HFFc6 (cell line): ENCODE measurements around the gene CCDC51. TPM values are rescaled to one million over a fixed set of nuclear protein-coding genes. Genes with fewer than 3 reads are reported as not detected.
A peak's percentile ranks its signal among the peaks of the same experiment; 100 is the strongest.

ENCODE experiments used
- DNase-seq: peaks from one replicate; pipeline ENCODE4 v3.0.0-alpha.2; 2018
- H3K27ac Mint-ChIP-seq: 2 replicates; pipeline ENCODE4 v1.8.0; 2020; ENCODE audit warnings: mild to moderate bottlenecking, mixed read lengths
- H3K27me3 Mint-ChIP-seq: 2 replicates; pipeline ENCODE4 v1.8.0; 2021; ENCODE audit warnings: mild to moderate bottlenecking, moderate library complexity, mixed read lengths; ENCODE audit not compliant: insufficient read depth
- H3K36me3 Mint-ChIP-seq: 2 replicates; pipeline ENCODE4 v1.8.0; 2021; ENCODE audit warnings: low read depth, mixed read lengths
- H3K4me1 Mint-ChIP-seq: 2 replicates; pipeline ENCODE4 v1.8.0; 2020; ENCODE audit warnings: low read depth, mixed read lengths
- H3K4me3 Mint-ChIP-seq: 2 replicates; pipeline ENCODE4 v1.8.0; 2020; ENCODE audit warnings: mild to moderate bottlenecking, moderate library complexity, mixed read lengths
- H3K9me3 Mint-ChIP-seq: 2 replicates; pipeline ENCODE4 v1.8.0; 2020; ENCODE audit warnings: mild to moderate bottlenecking, mixed read lengths
- total RNA-seq, 6 experiments: library from RNA; stranded (reverse); fragmentation: NEBNext Ultra II Directional; extraction: Animal tissue kit (Norgen Biotek cat#: 25700); gene quantifications; 2 replicates in 1 of 6; 3 replicates in 5 of 6; pipeline ENCODE4 v1.2.3, GENCODE V29; 2021
- TF ChIP-seq, protein P1 (sequence below): fragments of 200-600 bp; sonication (generic); IDR thresholded peaks from 2 replicates; pipeline ENCODE4 v1.5.0; 2021; ENCODE audit warnings: antibody characterized with exemption, mild to moderate bottlenecking

CCDC51 gene
- total RNA-seq, 6 experiments from 2014 or later = 10.1 to 15.3 (median 12.5) TPM

DNA sequence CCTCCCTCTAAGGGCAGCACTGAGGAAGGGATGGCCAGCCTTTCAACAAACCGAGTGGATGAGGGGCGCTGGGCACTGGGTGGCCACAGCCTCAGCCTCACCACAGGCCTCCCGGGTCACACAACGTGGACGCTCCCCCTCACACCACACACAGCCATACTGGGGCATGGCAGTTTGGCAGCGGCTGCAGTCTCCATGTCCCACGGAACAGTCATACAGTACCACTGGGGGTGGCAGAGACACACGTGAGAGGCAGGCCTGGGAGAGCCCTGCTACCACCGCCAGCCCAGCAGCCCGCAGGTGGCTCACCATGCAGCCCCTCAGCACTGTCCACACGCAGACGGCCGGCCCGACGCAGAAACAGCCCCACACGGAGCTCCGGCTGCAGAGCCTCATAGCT is 21.8 kb downstream of the CCDC51 start:
- TF ChIP-seq, protein P1, sequence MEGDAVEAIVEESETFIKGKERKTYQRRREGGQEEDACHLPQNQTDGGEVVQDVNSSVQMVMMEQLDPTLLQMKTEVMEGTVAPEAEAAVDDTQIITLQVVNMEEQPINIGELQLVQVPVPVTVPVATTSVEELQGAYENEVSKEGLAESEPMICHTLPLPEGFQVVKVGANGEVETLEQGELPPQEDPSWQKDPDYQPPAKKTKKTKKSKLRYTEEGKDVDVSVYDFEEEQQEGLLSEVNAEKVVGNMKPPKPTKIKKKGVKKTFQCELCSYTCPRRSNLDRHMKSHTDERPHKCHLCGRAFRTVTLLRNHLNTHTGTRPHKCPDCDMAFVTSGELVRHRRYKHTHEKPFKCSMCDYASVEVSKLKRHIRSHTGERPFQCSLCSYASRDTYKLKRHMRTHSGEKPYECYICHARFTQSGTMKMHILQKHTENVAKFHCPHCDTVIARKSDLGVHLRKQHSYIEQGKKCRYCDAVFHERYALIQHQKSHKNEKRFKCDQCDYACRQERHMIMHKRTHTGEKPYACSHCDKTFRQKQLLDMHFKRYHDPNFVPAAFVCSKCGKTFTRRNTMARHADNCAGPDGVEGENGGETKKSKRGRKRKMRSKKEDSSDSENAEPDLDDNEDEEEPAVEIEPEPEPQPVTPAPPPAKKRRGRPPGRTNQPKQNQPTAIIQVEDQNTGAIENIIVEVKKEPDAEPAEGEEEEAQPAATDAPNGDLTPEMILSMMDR = no peak
- H3K27me3 Mint-ChIP-seq = peaks cover 8% of the 10 kb centered on the region
- H3K9me3 Mint-ChIP-seq = no peaks in the 10 kb centered on the region
- H3K27ac Mint-ChIP-seq = no peak overlapping the region
- no peaks in the 10 kb centered on the region for H3K4me1 Mint-ChIP-seq
- no peak overlapping the region for H3K4me3 Mint-ChIP-seq
- no peak for DNase-seq
- no peaks in the 10 kb centered on the region for H3K36me3 Mint-ChIP-seq

DNA sequence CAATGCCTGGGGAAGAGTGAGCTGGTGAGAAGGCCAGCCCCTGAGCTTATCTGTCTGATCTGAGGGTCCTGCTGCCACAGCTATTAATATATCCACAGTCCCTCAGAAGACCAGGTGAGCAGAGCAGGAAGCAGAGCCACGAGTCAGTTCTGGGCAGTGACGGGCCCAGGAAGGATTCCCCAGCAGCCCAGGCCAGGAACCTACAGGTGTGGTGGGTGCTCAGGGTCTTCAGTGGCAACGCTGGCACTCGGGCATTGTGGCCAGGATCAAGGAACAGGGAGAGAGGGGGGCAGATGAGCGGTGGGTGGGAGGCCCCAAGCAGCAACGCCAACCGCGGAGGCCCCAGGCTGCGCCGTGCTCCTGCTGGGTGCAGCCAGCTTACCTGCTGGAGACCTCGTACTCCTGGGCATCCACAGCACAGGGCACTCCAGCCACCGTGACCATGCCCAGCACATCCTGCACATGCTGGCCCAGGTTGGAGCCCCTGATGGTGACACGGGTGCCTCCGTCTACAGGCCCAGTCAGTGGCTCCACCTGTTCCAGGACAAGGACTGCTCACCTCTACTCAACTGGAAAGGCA is 22.3 kb downstream of the CCDC51 start:
- H3K27ac Mint-ChIP-seq = no peak overlapping the region
- no peak overlapping the region for H3K4me3 Mint-ChIP-seq
- H3K36me3 Mint-ChIP-seq = no peaks in the 10 kb centered on the region

DNA sequence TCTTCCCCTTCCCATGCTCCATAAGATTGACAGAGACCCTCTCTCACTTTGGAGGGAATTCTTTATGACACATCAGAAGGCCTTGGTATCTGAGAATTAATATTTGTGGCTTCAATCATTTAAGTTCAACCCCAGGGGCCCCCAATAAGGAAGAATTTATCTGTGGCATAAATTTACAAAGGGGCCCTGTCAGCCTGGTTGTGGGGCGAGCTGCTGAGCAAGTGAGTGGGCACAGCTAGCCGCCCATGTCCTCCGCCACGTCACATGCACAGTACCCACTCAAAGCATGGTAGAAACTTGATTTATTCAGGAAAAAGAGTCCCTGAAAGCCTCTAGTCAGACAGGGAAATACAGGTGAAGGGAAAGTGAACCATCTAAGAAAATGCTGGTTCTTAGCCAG is 23.4 kb downstream of the CCDC51 start:
- no peaks in the 10 kb centered on the region for H3K36me3 Mint-ChIP-seq
- H3K4me3 Mint-ChIP-seq = no peak overlapping the region
- no peak overlapping the region for H3K27ac Mint-ChIP-seq

More for the DNA sequence above, 22.3 kb downstream of the CCDC51 start:
- Mint-ChIP-seq H3K4me1 (no peaks in the 10 kb centered on the region), H3K9me3 (no peaks in the 10 kb centered on the region), H3K27me3 (peaks cover 8% of the 10 kb centered on the region)
- DNase-seq = no peak
- TF ChIP-seq, protein P1 = no peak

DNA sequence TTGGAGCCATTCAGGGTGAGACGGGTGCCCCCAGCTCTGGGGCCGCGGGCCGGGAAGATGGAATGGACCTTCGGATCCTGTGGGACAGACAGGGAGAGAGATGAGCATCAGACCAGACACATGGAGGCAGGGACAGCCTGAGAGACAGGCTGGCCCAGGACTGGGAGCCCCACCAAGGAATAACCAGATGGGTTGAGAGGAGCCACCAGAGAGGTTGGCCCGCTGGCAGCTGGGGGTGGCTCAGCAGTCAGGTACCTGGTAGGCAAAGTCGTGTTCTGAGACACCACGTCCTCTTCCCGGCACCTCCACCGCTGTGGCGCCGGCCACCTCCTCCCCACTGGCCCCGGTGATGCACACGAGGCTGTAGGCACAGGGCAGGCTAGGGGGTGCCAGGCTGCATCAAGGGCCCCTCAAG is 23.8 kb downstream of the CCDC51 start:
- no peak for DNase-seq

More for the DNA sequence above, 23.4 kb downstream of the CCDC51 start:
- Mint-ChIP-seq H3K9me3 (no peaks in the 10 kb centered on the region), H3K27me3 (peaks cover 8% of the 10 kb centered on the region), H3K4me1 (no peaks in the 10 kb centered on the region)
- no peak for DNase-seq
- TF ChIP-seq, protein P1 = no peak

GRCh38 chr3:48415251-48415953 is 24.5 kb downstream of the CCDC51 start:
- Mint-ChIP-seq H3K27ac (no peak overlapping the region), H3K9me3 (no peaks in the 10 kb centered on the region), H3K27me3 (peaks cover under 1% of the 10 kb centered on the region), H3K4me3 (no peak overlapping the region), H3K4me1 (no peaks in the 10 kb centered on the region), H3K36me3 (no peaks in the 10 kb centered on the region)
- TF ChIP-seq, protein P1 = peak; percentile 16; the same call in 1 of the 2 replicates
- DNase-seq = no peak

More for the DNA sequence above, 23.8 kb downstream of the CCDC51 start:
- Mint-ChIP-seq H3K27me3 (peaks cover 7% of the 10 kb centered on the region), H3K4me3 (no peak overlapping the region; the same call in 1 of the 2 replicates), H3K4me1 (no peaks in the 10 kb centered on the region), H3K36me3 (no peaks in the 10 kb centered on the region), H3K27ac (no peak overlapping the region), H3K9me3 (no peaks in the 10 kb centered on the region)
- TF ChIP-seq, protein P1 = no peak
